Effector CD4-positive, alpha-beta T cell (primary cell): ENCODE data around the gene CADPS.

Experiments used
- DNase-seq: peaks from one replicate; pipeline ENCODE4 v3.0.0-alpha.2; 2020

CADPS gene

DNA sequence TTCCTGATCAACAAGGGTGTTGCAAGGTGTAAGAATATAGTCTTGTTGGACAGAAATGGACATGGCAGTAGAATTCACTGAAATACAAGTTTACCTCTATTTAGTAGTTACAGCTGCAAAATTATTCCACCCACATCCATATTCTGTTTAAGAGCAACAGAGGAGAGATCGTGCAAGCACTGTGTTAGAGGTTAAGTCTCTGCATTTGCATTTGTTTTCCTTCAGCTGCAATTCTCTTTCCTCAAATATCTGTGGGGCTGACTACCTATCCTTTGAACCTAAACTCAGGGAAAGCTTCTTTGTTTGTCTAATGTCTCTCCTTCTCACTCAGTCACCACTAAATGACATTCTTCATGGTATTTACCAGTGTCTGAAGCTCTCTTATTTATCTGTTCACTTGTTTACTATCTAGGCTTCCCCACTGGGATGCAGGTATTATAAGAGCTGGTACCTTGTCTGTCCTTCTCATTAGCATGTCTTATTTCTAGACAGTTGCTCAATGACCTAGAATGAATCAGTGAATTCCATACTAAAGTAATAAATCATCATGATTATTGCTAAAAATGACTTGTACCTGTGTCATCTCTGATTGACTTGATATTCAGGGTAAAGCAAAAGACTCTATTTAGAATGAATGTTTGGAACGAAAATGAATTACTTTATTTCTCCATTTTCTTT is 326.5 kb downstream of the CADPS start:
- DNase-seq = no peak

DNA sequence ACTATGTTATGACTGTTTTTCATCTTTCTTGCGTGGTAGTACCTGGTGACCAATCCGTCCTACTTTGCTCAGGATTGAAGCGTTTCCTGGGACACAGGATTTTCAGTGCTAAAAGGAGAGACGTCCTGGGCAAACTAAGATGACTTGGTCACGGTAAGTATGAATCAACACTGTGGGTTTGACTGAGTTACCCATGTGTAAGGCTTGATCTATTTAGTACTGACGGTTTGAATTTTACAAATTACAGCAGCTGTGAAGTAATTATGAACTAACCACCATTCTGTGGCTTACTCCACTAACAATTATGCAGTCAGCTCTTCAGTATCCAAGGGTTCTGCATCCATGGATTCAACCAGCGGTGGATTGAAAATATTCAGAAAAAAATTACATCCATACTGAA is 328.9 kb downstream of the CADPS start:
- DNase-seq = no peak

- DNase-seq = no peak
Measured at GRCh38 chr3:62542185-62542584, 333.0 kb downstream of the CADPS start.

DNA sequence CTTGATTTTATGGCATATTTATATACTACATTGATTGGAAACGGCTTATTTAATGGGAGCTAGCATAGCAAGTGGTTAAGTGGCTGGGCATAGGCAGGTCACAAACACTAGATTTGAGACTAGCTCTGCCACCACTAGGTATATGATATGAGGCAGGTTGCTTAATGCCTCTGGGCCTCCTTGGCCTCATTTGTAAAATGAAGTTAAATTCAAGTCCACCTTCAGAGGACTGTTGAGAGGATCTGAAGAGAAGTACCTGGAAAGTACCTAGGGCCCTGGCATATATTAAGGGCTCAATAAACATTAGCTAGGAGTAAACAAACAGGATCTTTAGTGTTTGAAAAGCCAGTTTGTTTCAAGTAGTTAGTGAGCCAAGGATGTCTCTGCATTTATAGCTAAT is 335.5 kb downstream of the CADPS start:
- DNase-seq = no peak

GRCh38 chr3:62538691-62539356 is 336.4 kb downstream of the CADPS start:
- no peak for DNase-seq

- no peak for DNase-seq
Measured at GRCh38 chr3:62534326-62534725, 340.9 kb downstream of the CADPS start.

DNA sequence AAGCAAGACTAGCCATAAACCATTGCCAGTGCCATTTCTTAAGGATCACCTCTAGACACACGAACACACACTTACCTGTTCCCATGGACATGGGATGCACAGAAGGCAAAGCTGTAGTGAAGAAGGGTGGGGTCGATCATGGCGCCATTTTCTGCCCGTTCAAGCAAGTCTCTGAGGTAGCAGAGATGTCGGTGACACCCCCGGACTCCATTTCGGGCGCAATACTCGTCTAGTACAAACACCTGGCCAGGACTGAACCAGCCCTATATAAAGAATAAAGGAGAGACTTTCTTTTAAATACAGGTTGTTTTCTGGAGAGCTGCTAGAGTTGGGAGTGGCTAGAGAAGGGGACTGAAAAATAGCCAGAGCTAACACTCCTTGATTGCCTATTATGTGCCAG is 342.4 kb downstream of the CADPS start:
- no peak for DNase-seq

DNA sequence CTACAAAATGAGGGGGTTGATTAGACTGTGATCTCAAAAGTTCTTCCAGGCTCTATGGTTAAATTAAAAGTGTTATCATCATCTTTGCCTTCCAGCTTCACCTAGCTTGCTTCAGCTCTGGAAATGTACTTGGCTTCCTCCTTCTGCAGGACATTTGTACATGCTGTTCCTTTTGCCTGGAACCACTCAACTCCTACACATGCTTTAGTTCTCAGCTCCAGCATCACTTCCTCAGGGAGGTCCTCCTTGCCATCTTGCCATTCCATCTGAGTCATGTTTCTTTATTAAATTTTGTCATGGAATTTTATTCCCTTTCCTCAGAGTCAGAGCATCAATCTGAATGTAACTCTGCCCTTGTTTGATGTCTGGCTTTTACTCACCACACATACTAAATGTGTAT is 343.2 kb downstream of the CADPS start:
- no peak for DNase-seq

DNA sequence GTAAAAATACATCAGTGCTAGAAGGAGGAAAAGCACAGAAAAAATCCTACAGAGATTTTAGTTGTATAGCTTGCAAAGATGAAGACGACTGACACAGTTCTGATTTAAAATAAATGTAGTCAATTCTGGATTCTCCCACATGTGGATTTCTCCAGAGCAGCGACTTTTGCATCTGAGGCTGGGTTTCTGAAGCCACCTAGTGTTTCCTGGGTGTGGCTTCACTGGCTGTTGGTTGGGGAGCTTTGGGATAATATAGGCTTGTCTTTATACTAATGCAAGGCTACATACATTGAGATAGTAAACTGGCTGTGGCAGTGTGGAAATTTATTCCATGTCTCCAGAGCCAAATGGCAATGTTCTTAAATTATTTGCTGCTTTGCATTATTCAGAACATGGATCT is 343.7 kb downstream of the CADPS start:
- no peak for DNase-seq

DNA sequence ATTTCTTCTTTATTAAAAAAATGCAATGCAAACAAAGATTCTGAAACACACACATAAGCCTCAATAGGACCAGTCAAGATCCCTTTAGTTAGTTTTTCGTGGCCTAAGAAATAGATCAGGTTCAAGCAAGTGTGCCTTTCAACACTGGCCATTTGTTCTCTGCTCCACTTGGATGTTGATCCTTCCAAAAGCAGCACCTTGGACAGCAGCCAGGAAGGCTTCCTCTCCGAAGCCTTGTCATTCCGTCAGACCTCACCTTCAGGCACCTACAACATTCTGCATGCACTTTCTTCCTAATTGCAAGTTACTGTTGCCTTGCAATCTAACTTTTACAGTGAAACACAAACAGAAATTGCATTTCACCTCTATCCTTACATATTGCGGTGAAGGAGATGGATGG is 346.0 kb downstream of the CADPS start:
- no peak for DNase-seq

DNA sequence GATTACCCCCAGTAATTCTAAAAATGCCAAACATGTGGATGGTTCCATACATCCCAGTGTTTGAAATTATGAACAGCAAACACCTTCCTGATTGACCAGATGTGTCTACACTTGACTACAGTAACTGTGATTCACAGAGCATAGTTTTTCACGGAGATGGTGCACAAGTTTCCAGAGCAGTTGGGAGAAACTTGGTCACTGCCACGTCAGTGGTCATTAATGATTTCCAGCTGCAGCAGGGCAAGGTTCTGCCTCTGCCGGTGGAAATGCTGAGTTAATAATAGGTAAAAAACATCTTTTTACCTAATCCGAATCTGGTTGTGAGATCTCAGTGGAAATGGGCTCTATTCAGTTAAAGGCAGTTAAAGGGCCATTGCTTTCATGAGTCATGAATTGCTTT is 347.7 kb downstream of the CADPS start:
- DNase-seq = no peak

GRCh38 chr3:62525281-62525680 is 349.9 kb downstream of the CADPS start:
- DNase-seq = no peak

- DNase-seq = no peak
Measured at GRCh38 chr3:62523672-62524071, 351.5 kb downstream of the CADPS start.

DNA sequence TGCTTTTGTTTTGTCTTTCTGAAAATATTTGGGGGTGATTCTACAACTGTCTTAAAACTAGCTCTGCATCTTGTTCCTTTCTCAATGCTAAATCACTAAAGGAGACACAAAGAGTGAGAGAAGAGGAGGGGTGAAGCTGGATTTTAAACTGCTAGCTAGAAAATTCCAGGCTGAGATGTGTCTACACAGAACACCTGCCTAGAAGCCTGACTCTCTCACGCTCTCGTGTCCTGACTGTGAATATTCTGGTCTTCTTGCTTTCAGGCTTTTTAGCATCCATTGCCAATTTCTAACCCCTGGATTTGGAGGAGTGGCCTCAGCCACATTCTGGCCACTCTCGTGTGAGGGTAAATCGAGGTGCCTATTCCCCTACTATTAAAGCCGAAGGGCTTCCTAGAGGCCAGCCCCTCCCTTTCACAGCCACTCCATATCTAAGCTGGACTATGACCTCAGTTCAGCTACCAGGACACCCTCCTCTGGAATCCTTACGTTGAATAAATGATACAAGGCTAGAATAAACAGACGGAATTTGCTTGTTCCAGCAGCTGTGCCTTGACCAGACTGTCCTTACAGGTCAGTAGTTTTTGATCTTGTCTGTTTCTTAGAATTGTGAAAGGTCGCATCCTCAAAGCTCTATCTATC is 353.6 kb downstream of the CADPS start:
- no peak for DNase-seq

GRCh38 chr3:62503516-62503915 is 371.7 kb downstream of the CADPS start:
- DNase-seq = no peak

- DNase-seq = no peak
Measured at GRCh38 chr3:62502315-62503300, 372.6 kb downstream of the CADPS start.

- DNase-seq = no peak
Measured at GRCh38 chr3:62501289-62501668, 373.9 kb downstream of the CADPS start.

GRCh38 chr3:62500556-62501288 is 374.5 kb downstream of the CADPS start:
- DNase-seq = no peak

- no peak for DNase-seq
Measured at GRCh38 chr3:62497156-62497555, 378.1 kb downstream of the CADPS start.

- no peak for DNase-seq
Measured at GRCh38 chr3:62496503-62496902, 378.7 kb downstream of the CADPS start.

GRCh38 chr3:62493109-62493801 is 382.0 kb downstream of the CADPS start:
- DNase-seq = no peak

DNA sequence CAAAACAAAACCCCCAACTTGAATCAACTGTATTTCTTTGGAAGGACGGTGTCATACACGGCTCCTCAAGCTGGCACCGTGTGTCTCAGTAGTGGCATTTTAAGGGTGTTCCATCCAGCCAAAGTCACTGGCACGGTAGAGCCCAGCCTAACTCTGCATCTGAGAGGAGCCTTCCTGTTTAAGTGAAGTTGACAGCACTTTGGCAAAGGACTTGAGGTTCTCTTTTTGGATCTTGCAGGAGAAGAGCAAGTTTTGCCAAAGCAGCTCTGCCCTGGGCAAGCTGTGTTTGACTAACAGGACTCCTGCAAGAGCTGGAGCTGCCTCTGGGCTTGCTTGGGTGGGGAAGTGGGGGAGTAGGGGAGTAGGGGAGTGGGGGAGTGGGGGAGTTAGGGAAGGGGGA is 392.3 kb downstream of the CADPS start:
- no peak for DNase-seq
